Posterior vena cava (tissue), 2 donors: Measurements from ENCODE around the gene PGM3. TPM values are rescaled to one million over a fixed set of nuclear protein-coding genes. Genes with fewer than 3 reads are reported as not detected.

Experiments
- DNase-seq: peaks from one replicate; pipeline ENCODE4 v3.0.0-alpha.2; 2020; ENCODE audit warnings: low spot score
- intact Hi-C, 2 donors: fragments of 100-400 bp; cut with DNase I; formaldehyde crosslinking; loops; one replicate each; pipeline versions ENCODE4 v1.14.1 to v1.14.2; 2022 to 2023
- total RNA-seq, 2 donors: library from RNA; stranded (reverse); fragmentation: NEBNext Ultra II Directional; extraction: Animal tissue kit (Norgen Biotek cat#: 25700); gene quantifications; one replicate each; pipeline ENCODE4 v1.2.1, GENCODE V29; 2021
- donor health status: DM: yes; HTN: yes; CAD: no.
- donor health status: DM: yes; HTN: yes; CAD: no.

PGM3 gene
- total RNA-seq, 2 donors from 2014 or later, result 39.6 to 44.2 TPM

DNA sequence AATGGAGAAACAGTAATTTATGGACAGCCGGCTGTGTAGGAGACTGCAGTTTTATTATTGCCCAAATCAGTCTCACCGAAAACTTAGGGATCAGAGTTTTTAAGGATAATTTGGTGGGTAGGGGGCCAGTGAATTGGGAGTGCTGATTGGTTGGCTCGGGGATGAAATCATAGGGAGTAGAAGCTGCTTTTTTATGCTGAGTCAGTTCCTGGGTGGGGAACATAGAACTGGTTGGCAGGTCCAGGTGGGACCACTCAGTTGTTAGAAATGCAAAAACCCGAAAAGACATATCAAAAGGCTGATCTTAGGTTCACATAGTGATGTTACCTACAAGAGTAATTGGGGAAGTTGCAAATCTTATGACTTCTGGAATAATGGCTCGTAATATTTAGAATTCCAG lies 66.3 kb downstream of the PGM3 start:
- intact Hi-C loops, result no loop called here

DNA sequence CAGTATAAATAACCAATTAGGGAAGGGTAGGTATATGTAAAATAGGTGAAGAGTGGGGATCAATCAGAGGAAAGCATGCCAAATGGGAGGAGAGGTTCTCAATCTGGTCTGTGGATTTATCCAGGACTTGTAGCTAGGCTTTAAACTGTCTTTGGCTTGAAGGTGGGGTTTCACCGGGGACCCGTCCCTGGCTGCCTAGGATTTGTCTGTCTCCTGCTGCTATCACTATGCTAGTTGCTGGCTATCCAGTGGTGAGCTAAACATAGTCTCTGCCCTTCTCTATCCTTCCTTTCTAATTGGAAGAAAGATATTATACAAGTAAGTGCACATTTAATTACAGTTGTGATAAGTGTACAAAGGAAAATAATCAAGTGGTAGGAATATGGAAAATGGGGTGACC lies 66.8 kb downstream of the PGM3 start:
- intact Hi-C loops, result no loop called here
- no peak for DNase-seq

More for the DNA sequence above, 66.3 kb downstream of the PGM3 start:
- DNase-seq, result no peak

GRCh38 chr6:83125425-83125824 lies 67.6 kb downstream of the PGM3 start:
- DNase-seq, result no peak
- intact Hi-C loops, result no loop called here

DNA sequence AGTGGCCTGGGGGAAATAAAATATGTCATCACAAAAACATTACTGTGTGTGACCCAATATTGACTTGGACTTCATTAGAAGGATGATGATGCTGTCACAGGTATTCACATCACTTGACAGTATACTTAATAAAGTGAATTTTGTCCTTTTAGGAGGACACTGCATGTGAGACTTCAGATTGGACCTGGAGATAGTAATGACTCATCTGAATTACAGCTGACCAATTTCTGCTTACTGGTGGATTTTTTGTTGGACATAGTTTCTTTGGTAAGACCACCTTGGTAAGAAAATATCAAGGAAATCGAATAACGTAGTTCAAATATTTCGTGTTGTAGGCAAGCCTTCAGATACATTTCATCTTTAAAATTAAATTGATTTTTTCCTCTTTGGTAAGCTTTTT lies 68.5 kb downstream of the PGM3 start:
- DNase-seq, result no peak
- intact Hi-C loops, result no loop called here

- no peak for DNase-seq
- intact Hi-C loops, result no loop called here
These were observed 73.2 kb downstream of the PGM3 start for GRCh38 chr6:83119742-83120300.

DNA sequence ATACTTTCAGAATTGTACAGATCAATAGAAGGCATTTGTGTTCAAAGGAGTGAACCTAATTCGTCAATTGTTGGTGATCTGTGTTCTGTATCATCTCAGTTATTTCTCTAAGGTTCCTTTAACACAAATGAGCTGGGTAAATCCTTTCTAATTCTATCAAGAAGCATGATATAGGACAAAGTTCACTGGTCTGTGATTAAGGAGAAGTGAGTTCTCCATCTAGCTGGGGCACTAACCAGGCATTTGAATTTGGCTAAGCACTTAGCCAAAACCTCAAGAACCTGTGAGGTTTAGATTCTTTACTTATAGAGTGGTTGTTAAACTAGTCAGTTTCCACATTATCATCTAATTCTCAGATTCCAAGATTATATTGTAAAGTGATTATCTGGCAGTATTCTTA lies 75.3 kb downstream of the PGM3 start:
- DNase-seq, result no peak
- intact Hi-C loops, result no loop called here

Other genes starting within 250 kb of the PGM3 start
- gene UBE3D, start 127.4 kb downstream of the PGM3 start, total RNA-seq, result 1 to 10 TPM; 3.6 TPM
- 10 to 100 TPM; 20.5 to 21.3 TPM for gene DOP1A, start 125.6 kb downstream of the PGM3 start, total RNA-seq
- 1 to 10 TPM; 3.8 to 4.7 TPM for gene RWDD2A, start 92 bp upstream of the PGM3 start, total RNA-seq
- 10 to 100 TPM; 12.8 to 14.5 TPM for gene ME1, start 237.8 kb upstream of the PGM3 start, total RNA-seq